ENCODE results near the gene CYBA. TPM values are rescaled to one million over a fixed set of nuclear protein-coding genes. Genes with fewer than 3 reads are reported as not detected.
"Not testable (repeated sequence)": the region's sequence is repeated elsewhere in the genome, so short reads cannot be mapped to it uniquely, and the experiment has no call there.

The CYBA gene
- total RNA-seq, 1 donor from 2014 or later: 44.0 TPM

DNA sequence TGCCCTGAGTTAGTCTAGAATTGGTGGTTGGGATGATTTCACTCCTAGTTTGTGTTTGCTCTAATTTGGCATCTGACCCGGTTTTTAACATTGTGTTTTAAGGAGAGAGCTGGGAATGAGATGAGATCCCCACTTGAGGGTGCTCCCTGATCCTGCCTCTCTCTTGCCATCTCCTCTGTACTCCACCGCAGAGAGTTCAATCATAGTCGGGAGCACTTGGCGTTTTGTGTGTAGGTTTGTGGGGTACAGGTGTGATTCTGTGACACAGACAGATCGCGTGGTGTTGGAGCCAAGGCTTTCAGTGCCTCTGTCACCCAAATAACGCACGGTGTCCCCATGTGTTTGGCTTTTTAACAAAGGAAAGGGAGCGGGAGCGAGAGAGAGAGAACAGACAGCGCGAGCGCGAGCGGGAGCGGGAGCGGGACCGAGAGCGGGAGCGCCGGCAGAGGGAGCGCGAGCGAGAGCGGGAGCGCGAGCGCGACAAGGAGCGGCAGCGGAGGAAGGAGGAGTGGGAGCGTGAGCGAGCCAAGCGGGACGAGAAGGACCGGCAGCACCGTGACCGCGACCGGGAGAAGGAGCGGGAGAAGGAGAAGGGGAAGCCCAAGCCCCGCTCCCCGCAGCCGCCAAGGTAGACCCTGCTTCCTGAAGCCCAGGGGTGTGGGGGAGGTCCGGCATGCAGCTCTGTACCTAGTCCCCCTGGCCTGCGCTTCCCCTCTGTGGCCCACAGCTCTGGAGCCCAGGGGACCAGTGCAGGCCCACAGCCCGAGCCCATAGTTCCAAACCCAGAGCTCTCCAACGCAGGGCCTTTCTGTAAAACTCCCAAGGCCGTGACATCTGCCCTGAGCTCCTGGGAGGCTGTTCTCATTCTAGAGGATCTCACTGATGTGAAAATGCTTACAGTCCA is 39.7 kb downstream of the CYBA start:
- peak; percentile 56 for DNase-seq

DNA sequence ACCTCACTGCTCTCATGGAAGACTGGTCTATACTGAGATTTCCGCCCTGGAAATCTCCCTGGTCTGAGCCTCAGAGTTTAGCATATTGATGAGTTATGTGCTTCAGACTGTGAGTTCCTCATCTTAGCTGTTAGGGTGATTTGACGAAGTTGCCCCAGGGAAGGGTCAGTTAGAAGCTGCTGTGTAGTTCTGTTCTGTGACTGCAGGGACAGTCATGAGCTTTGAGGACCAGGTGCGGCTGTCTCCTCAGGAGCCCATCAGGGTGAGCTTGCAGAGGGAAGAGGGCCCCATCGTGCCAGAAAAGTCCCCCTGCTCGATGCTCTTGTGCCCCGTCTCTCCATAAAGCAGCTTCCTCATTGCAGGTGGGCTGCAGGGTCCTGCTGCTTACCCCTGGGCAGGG is 40.8 kb downstream of the CYBA start:
- no peak for DNase-seq

DNA sequence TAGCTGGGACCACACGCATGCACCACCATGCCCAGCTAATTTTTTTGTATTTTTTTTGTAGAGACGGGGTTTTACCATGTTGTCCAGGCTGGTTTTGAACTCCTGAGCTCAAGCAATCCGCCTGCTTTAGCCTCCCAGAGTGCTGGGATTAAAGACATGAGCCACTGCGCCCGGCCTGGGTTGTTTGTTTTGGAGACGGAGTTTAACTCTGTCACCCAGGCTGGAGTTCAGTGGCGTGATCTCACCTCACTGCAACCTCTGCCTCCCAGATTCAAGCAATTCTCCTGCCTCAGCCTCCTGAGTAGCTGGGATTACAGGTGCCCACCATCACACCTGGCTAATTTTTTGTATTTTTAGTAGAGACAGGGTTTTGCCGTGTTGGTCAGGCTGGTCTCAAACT is 41.4 kb downstream of the CYBA start:
- not testable (repeated sequence) for DNase-seq

DNA sequence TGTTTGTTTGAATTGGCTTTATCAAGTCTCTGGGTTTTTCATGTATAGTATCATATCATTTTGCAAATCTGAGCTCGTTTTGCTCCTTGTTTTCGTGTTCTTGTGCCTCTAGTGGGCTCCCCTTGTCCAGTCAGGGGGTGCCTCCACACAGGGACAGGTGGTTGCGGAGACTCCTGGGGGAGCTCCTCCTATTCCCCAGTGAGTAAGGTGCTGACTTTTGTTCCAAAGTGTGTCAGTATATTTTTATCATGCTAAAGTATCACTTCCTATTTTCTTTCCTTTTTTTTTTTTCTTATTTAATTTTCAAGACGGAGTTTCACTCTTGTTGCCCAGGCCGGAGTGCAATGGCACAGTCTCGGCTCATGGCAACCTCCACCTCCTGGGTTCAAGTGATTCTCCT is 42.8 kb downstream of the CYBA start:
- DNase-seq: no peak

DNA sequence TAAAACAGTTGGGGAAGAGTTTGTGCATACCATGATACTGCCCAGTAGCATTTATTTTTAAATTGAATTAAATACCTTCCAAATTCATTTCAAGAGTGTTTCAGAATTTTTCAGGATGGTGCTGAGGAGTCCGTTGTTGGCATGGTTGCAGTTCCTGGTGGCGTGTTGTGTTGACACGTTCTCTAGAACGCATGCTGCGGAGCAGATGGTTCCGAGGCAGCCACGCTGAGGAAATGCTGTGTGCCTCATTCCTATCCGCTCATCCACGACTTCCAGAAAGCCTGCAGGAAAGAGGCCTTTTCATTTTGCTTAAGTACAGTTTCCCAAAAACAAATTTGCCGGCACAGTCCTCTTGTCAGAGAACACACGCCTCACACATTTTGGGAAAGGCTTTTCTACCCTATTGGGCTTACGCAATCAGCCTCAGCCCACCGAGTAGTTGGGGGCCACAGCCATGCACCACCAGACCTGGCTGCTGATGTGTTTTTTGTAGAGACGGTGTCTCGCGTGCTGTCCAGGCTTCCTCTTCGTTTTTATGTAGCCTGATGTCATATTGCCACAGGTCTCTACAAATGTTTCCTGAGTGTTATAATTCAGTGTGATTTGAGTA is 44.6 kb downstream of the CYBA start:
- no peak for DNase-seq

DNA sequence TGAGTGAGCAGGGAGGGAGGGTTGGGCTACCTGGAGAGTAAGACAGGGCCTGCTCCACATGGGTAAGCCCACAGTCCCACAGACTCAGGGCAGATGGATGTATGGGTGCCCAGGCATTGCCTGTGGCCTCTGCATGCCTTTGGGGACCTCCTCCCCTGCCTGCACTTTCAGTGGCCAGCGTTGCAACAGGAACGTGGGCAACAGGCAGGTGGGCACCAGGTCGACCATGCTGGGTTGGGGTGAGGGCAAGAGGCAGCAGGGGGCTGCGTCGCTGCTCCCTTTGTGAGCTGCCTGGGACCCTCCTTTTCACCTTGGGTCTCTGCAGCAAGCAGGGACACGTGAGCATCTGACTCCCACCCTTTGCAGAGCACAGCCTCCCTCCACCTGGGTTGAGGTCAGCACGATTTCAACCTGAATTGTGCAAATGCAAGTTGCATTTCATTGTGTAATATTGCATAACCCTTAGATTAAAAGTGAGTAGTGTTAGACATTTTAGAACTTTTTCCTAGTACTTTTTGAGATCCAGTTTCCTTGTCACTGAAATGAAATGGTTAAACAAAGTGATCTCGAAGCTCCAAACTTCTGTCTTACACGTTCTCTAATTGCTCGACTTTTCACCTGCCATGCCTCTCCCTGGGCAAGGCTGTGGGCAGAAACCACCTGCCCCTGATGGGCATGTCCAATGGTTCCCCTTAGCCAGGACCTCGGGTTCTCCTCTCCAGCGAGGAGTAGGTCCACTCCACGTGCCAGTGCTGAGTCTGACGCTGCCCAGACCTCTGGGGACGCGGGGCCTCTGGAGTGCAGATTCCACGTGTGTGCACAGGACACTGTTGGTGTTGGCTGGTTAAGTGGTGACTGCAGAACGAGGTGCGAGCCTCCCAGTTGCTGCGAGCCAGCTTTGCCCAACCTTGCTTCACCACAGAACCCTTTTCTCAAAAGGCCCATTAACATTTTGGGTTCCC is 45.4 kb downstream of the CYBA start:
- DNase-seq: no peak

DNA sequence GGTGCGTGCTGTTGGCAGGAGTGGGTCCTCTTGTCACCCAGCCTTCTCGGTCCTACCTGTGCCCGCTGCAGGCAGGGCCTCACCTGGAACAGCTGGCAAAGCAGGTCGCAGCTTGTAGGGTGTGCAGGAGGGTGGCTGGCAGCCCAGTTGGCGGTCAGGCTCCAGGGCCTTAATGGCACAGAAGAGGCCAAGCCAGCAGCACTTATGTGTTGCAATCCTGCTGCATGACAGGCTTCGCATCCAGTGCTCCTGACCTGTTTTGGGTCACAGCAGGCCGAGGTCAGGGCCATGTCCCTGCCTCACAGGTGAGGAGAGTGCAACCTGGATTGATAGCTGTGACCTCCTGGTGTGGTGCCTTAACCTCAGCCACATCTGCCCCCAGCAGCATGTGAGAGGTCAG is 48.8 kb downstream of the CYBA start:
- DNase-seq: no peak

DNA sequence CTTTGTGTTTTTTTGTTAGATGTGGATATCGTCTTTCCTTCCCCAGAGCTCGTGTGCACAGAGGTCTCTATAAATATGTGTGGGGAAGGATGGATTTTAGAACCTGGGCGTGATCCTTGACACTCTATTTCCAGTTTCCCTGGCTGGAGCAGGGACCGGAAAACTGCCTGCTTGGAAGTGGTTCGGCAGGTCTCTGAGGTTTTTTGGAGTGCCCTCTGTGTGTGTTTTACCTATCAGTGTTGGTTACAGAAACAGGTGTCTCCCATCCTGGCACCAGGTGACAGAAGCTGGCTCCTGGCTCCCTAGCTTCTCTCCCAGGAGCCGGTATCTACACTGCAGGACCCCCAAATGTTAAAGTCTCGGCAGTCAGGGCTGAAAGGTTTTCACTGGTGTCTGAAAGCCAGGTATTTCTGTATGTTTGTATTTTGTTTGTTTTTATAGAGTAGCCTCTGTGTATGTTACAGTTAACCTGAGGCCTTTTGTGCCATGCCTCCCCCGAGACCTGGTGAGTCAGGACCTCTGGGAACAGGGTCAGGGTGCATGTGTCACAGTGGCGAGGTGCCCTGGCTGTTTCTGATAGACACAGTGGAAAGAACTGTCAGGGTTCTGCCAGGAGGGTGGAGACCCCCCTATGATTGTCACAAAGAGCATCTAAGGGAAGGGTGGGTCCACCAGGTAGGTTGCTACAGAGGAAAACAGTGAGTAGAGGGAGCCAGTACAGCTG is 49.4 kb downstream of the CYBA start:
- DNase-seq: no peak

DNA sequence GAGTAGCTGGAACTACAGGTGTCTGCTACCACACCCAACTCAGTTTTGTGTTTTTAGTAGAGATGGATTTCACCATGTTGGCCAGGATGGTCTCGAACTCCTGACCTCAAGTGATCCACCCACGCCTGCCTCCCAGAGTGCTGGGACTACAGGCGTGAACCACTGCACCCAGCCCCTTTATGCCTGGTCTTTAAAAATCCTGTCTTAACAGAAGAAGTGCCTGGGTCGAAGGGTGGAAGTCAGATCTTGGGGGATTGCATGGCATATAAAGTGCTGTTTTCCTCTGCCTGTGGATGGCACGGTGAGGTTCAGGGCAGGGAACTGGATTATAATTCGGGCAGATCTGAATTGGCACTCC is 50.3 kb downstream of the CYBA start:
- DNase-seq: no peak

DNA sequence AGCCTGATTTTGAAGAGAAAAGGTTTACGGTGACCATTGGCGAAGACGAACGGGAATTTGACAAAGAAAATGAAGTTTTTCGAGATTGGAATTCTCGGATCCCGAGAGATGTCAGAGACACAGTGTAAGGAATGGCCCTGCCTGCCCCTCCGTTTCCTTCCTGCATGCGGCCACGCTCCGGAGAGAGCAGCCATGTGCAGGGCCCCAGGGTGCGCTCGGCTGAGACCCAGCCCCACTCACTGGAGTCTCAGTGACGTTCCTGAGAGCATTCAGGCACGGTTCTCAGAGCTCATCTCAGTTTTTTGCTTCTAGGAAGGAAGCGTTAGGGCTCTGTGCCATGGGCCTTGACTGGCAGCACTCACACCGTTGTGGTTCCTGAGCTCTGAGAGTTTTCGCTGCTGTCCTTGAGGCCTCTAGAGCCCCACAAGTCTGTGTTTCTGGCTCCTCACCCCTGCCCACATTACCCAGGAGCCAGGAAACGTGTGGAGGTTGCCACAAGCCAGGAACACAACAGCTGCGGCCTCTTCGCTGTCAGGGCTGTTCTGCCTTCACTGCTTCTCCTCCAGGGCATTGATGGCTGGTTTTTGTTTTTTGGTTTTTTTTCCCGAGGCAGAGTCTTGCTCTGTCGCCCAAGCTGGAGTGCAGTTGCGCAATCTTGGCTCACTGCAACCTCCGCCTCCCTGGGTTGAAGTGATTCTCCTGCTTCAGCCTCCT is 50.9 kb downstream of the CYBA start:
- DNase-seq: no peak

DNA sequence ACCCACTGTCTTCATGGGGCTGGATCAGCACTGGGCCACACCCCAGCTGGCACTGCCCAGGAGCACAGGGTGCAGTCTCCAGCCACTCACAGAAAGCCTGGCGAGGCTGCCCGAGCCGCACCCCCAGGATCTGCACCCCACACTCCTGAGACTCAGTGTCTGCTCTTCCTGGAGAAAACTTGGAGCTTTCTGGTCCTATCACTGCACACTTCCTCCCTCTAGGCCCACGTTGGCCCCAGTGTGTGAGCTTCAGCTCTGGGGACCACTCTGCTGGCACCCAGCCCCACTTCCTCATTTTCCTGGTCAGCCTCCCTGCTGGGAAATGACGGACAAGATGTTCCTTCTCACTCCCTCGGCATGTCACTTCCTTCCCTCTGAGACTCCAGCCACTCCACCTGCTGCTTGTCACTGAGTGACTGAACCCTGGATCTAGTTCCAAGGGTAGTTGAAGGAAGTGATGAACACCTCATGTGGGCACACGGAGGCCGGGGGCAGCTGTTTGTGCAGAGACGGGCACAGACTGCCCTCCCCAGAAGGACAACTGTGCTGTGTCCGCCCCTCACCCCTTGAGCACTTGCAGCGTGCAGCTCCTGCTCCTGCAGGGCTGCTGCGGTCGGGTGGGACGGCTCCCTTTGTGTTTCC is 51.6 kb downstream of the CYBA start:
- peak; percentile 40 for DNase-seq

DNA sequence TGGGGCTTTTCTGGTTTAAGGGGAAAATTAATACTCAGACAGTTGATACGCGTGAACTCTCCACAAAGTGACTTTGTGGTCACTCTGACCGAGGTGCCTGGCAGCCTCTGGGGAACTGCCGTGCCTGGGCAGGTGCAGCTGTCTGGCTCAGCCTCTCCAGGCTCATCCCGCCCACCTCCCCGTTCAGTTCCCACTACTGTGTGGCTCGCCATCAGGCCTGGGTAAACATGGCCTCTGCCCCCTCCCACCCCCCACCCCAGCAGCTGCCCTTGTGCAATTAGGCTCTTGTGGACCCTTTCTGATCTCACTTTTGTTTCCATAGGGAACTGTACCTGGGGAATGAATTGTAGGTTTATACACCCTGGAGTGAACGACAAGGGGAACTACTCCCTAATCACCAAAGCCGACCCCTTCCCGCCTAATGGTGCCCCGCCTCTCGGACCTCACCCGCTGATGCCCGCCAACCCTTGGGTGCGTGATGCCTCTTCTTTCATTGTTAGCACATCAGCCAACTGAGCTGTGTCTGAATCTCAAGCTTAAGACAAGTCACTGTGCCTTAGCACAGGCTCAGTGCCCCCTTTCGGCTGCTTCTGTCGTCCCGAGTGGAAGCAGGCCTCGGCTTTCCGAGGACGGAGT is 52.9 kb downstream of the CYBA start:
- no peak for DNase-seq

DNA sequence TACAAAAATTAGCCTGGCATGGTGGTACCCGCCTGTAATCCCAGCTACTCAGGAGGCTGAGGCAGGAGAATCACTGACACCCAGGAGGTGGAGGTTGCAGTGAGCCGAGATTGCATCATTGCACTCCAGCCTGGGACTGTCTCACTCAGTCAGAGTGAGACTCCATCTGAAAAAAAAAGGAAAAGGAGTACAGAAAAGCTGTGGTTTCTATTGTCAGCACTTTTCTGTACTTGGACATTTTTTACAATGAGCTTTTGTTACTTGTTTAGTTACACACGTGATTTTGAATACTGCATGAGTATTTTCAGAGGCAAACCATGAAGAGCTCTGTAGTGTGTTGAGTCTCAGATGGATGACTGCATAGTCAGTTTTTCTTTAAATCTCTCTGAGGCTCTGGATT is 54.4 kb downstream of the CYBA start:
- no peak for DNase-seq

DNA sequence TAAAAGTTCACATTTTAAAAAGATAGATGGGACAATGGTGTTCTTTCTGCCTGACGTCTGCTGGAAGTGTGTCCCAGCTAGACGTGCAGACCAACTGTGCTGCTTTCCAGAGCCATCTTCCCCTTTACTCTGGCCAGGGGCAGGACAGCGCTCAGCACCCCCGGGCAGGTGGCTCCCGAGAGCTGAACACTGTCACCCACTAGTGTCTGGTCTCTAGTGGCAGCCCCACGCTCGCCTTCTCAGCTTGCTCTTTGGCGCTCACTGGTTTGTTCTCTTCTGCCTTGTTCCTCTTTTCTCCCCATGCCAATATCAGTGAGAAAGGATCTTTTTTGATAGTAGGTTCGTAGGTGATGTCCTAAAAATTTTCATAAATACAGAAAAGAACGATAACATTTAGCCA is 54.9 kb downstream of the CYBA start:
- no peak for DNase-seq

DNA sequence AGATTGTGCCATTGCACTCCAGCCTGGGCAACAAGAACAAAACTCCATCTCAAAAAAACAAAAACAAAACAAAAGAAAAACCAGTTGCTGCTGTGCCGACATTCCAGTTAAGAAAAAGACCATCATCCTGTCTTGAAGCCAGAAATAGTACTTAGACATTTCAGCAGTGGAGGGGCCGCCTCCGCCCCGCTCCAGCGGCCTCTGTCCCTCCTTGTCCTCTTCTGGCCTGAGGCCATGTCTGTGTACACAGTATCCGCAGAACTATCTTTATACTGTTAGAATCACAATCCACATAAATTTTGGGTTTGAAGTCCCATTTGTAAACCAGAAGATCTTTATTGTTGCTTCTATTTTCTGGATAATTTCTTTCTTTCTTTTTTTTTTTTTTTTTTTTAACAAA is 55.8 kb downstream of the CYBA start:
- no peak for DNase-seq

DNA sequence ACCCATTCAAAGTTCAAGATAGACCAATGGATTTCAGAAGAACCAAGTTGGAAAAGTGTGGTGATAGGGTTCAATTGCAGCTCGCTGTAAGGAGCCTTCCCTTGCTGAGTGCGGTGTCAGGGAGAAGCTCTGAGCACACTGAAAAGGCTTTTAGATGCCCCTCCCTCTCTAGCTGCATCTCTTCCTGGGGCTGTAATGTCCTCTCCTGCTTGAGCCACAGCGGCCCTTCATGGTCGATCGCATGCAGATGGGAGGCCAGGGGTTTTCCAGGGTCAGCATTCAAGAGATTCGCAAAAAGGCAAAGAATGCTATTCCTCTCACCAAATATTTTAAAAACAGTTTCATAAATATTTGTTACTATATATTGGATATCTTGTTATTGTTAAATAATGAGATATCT is 56.9 kb downstream of the CYBA start:
- no peak for DNase-seq

DNA sequence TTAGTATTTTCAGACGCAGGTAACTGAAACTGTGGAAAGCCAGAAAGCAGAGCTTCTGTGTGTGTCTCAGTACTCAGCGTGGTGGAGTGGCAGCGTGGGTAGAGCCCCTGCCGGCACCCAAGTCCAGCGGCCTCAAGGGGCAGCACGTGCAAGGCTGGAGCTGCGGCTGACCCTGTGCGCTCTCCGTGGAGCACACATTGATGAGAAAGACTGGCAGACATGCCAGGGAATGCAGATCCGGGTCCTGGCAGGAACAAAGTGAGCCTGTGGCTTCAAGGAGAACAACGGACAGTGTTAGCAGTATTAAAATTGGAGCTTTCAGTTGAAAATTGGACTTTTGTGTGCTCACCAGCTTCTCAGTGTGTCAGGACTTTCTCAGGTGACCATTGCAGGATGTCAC is 57.4 kb downstream of the CYBA start:
- DNase-seq: no peak

Measured in tongue (tissue), 2 donors.